GM12878 (cell line): ENCODE results near the gene C19orf67. TPM values are rescaled to one million over a fixed set of nuclear protein-coding genes. Genes with fewer than 3 reads are reported as not detected.

Experiments
- ATAC-seq: fragments of 200-7000 bp; cut with Tn5 transposase; 3 replicates; pipeline ENCODE4 v1.9.1; 2020; ENCODE audit warnings: mild to moderate bottlenecking, moderate library complexity
- BruUV-seq: library from RNA; stranded (reverse); fragments of 400-500 nt; replicated peaks from 2 replicates; lab custom pipeline; 2021; lab: Mats Ljungman, UMichigan
- CTCF ChIA-PET: fragments of 300-600 bp; sonication (Branson Sonifier 250); formaldehyde crosslinking; extraction: SDS; loops from one replicate; lab custom pipeline; 2021; ENCODE audit warnings: inconsistent platforms; lab: Yijun Ruan, JAX
- POLR2A ChIA-PET: fragments of 350-600 bp; formaldehyde crosslinking; extraction: SDS; loops from one replicate; lab custom pipeline; 2021; ENCODE audit warnings: inconsistent platforms; lab: Charles Lee
- RAD21 ChIA-PET: fragments of 300-600 bp; sonication (Branson Sonifier 250); formaldehyde crosslinking; loops from one replicate; lab custom pipeline; 2023; ENCODE audit warnings: antibody characterized with exemption; ENCODE audit not compliant: unreplicated experiment; lab: Charles Lee
- SMC1A ChIA-PET: fragments of 300-600 bp; sonication (Branson Sonifier 250); formaldehyde crosslinking; loops from one replicate; lab custom pipeline; 2023; ENCODE audit not compliant: unreplicated experiment, uncharacterized antibody; lab: Charles Lee
- DNase-seq: peaks from one replicate; pipeline ENCODE4 v3.0.0-alpha.2; 2011; ENCODE audit warnings: low read depth, low spot score
- FAIRE-seq: peaks from 3 replicates; lab custom pipeline; 2011; peaks lifted over from hg19 to GRCh38; lab: Jason Lieb, UNC
- H2AFZ ChIP-seq: 2 replicates; pipeline ENCODE4 v1.6.0; 2011; ENCODE audit warnings: low read depth, low read length, control low read depth; ENCODE audit not compliant: control insufficient read depth
- H3K27ac ChIP-seq: 2 replicates; pipeline ENCODE4 v1.5.1; 2011; ENCODE audit warnings: control low read depth; ENCODE audit not compliant: control insufficient read depth, insufficient read depth
- H3K27me3 ChIP-seq, 2 experiments: replicated peaks in 1 of 2; 2 replicates each; pipeline versions ENCODE4 v1.6.0 to v1.6.1; 2011; ENCODE audit warnings: low read length in 1 of 2; ENCODE audit not compliant: control insufficient read depth in 2 of 2, insufficient read depth in 2 of 2
- H3K36me3 ChIP-seq, 2 experiments: 2 replicates each; pipeline ENCODE4 v1.5.1; 2011; ENCODE audit warnings: low read length in 1 of 2; ENCODE audit not compliant: control insufficient read depth in 2 of 2, insufficient read depth in 2 of 2
- H3K4me1 ChIP-seq: 2 replicates; pipeline ENCODE4 v1.6.1; 2011; ENCODE audit warnings: mild to moderate bottlenecking, low read length, moderate library complexity, mixed read lengths; ENCODE audit not compliant: control insufficient read depth, insufficient read depth
- H3K4me2 ChIP-seq: 2 replicates; pipeline ENCODE4 v1.6.0; 2011; ENCODE audit warnings: control low read depth; ENCODE audit not compliant: control insufficient read depth, insufficient read depth
- H3K4me3 ChIP-seq: fragments of 200-600 bp; sonication (generic); 2 replicates; pipeline ENCODE4 v1.5.1; 2016
- H3K79me2 ChIP-seq: 2 replicates; pipeline ENCODE4 v1.6.0; 2011; ENCODE audit warnings: low read length; ENCODE audit not compliant: control insufficient read depth, insufficient read depth
- H3K9ac ChIP-seq: 2 replicates; pipeline ENCODE4 v1.8.0; 2011; ENCODE audit warnings: low read length, control low read depth, mixed read lengths; ENCODE audit not compliant: control insufficient read depth, insufficient read depth
- H3K9me3 ChIP-seq: replicated peaks from 3 replicates; pipeline ENCODE4 v1.5.1; 2011; ENCODE audit warnings: mild to moderate bottlenecking, low read length; ENCODE audit not compliant: control insufficient read depth, insufficient read depth
- H4K20me1 ChIP-seq: 2 replicates; pipeline ENCODE4 v1.6.0; 2011; ENCODE audit not compliant: control insufficient read depth, insufficient read depth
- EGR1 ChIP-seq, 2 experiments: IDR thresholded peaks; 1 replicate in 1 of 2; 2 replicates in 1 of 2; pipeline ENCODE4 v1.6.1; 2011 to 2012; ENCODE audit warnings: low read depth in 2 of 2, low read length in 2 of 2, borderline replicate concordance in 1 of 2, mild to moderate bottlenecking in 1 of 2, moderate library complexity in 1 of 2
- MTA3 ChIP-seq: IDR thresholded peaks from 2 replicates; pipeline ENCODE4 v1.6.1; 2012; ENCODE audit warnings: low read length, inconsistent platforms, borderline replicate concordance
- RELB ChIP-seq: fragments of 450-650 bp; IDR thresholded peaks from 2 replicates; pipeline ENCODE4 v1.6.1; 2017; ENCODE audit warnings: low read depth, mild to moderate bottlenecking, moderate library complexity
- SMARCA5 ChIP-seq: fragments of 450-650 bp; IDR thresholded peaks from 2 replicates; pipeline ENCODE4 v1.6.1; 2017; ENCODE audit warnings: mild to moderate bottlenecking
- TCF12 ChIP-seq: IDR thresholded peaks from 2 replicates; pipeline ENCODE4 v1.6.1; 2011; ENCODE audit warnings: low read depth, mild to moderate bottlenecking, low read length
- WRNIP1 ChIP-seq: IDR thresholded peaks from 2 replicates; pipeline ENCODE4 v1.6.1; 2011; ENCODE audit warnings: low read depth, low read length, improper control_type of control experiment, borderline replicate concordance
- WGBS: methylation state at CpG from one replicate; pipeline ENCODE4 v1.1.6; 2016; ENCODE audit warnings: low lambda C conversion rate; ENCODE audit not compliant: insufficient replicate concordance, insufficient coverage; ENCODE audit errors: missing lambda C conversion rate; 5-methylcytosine and 5-hydroxymethylcytosine counted together
- in situ Hi-C: fragments of 300-500 bp; cut with MboI; formaldehyde crosslinking; loops from 9 replicates; pipeline ENCODE4 v1.14.3; 2018; ENCODE audit warnings: mixed read lengths
- intact Hi-C: fragments of 100-400 bp; cut with micrococcal nuclease; formaldehyde crosslinking; loops from one replicate; pipeline ENCODE4 v1.14.2; 2022; ENCODE audit not compliant: unreplicated experiment
- polyA plus RNA-seq, 11 experiments: library from polyadenylated mRNA; depleted of rRNA in 4 of 11; unstranded in 6 of 11; stranded (reverse) in 5 of 11; fragments of >200 nt; fragmentation: Nextera tagmentation in 4 of 11; fragmentation: Illumina TruSeq in 1 of 11; extraction: Ambion mirVana in 4 of 11; extraction: Trizol in 1 of 11; gene quantifications; 1 replicate in 1 of 11; 2 replicates in 10 of 11; pipeline versions ENCODE4 v1.2.1 to v1.2.3, GENCODE V29; 2011 to 2016; ENCODE audit warnings: inconsistent platforms in 2 of 11, missing spikeins in 2 of 11, low read depth in 1 of 11
- total RNA-seq, 4 experiments: library from RNA; depleted of rRNA in 3 of 4; stranded (reverse); fragments of >200 nt in 3 of 4; fragmentation: Illumina TruSeq in 1 of 4; extraction: Trizol in 1 of 4; gene quantifications; 2 replicates each; pipeline versions ENCODE4 v1.2.1 to v1.2.3, GENCODE V29; 2013 to 2021
- TF ChIP-seq, protein P1 (sequence below): IDR thresholded peaks from 2 replicates; pipeline ENCODE4 v1.6.1; 2011; ENCODE audit warnings: borderline replicate concordance, low read depth, mild to moderate bottlenecking, moderate library complexity, mixed read lengths, low read length; ENCODE audit not compliant: insufficient read depth; ENCODE audit errors: extremely low read length
- TF ChIP-seq, protein P2 (sequence below): IDR thresholded peaks from 2 replicates; pipeline ENCODE4 v1.6.1; 2012; ENCODE audit warnings: low read length, inconsistent platforms

The C19orf67 gene
- total and polyA plus RNA-seq, 10 of the 15 experiments (the other 5 are each of a cell fraction or from before 2014, with no cell fraction given), result 0.14 TPM; not detected in 9

- no peak overlapping the region for H3K9ac ChIP-seq
- H3K27me3 ChIP-seq, result no peaks in the 10 kb centered on the region
- CTCF ChIA-PET, result interaction anchor here (2.3 to 5.3 kb wide), 5 partner anchors 16 to 232 kb away, joined by 5 to 38 read pairs (median 31); partner anchors contain the start of gene MISP3
- DNase-seq (no peak), ATAC-seq (no peak), FAIRE-seq (no peak)
- in situ Hi-C loops, result no loop called here
- H3K27ac ChIP-seq, result no peak overlapping the region
- H4K20me1 ChIP-seq, result no peaks in the 10 kb centered on the region
- TF ChIP-seq, protein P1, sequence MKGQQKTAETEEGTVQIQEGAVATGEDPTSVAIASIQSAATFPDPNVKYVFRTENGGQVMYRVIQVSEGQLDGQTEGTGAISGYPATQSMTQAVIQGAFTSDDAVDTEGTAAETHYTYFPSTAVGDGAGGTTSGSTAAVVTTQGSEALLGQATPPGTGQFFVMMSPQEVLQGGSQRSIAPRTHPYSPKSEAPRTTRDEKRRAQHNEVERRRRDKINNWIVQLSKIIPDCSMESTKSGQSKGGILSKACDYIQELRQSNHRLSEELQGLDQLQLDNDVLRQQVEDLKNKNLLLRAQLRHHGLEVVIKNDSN, result no peak
- TF ChIP-seq RELB (no peak), EGR1 (IDR thresholded peaks at IDR 0.05; ENCODE audit: borderline replicate concordance in 1 of 2, low read depth in 2 of 2, low read length in 2 of 2) (no peak), TCF12 (no peak), MTA3 (no peak), SMARCA5 (no peak), WRNIP1 (no peak)
- TF ChIP-seq, protein P2, sequence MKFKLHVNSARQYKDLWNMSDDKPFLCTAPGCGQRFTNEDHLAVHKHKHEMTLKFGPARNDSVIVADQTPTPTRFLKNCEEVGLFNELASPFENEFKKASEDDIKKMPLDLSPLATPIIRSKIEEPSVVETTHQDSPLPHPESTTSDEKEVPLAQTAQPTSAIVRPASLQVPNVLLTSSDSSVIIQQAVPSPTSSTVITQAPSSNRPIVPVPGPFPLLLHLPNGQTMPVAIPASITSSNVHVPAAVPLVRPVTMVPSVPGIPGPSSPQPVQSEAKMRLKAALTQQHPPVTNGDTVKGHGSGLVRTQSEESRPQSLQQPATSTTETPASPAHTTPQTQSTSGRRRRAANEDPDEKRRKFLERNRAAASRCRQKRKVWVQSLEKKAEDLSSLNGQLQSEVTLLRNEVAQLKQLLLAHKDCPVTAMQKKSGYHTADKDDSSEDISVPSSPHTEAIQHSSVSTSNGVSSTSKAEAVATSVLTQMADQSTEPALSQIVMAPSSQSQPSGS, result no peak
- RAD21 ChIA-PET, result interaction anchor here (0.8 to 2.0 kb wide), 2 partner anchors 39 to 54 kb away, joined by 3 to 9 read pairs; no protein-coding TSS in a partner anchor
- no peaks in the 10 kb centered on the region for H3K36me3 ChIP-seq
- SMC1A ChIA-PET, result no interaction called here
- no peaks in the 10 kb centered on the region for H3K9me3 ChIP-seq
- no peak overlapping the region for H3K4me3 ChIP-seq
- no TSS peak for BruUV-seq
- no peak overlapping the region for H3K4me2 ChIP-seq
- no peak overlapping the region for H2AFZ ChIP-seq
- peaks cover 8% of the 10 kb centered on the region for H3K79me2 ChIP-seq
- intact Hi-C loops, result no loop called here
- peaks cover 8% of the 10 kb centered on the region for H3K4me1 ChIP-seq
- POLR2A ChIA-PET, result interaction anchor here (0.6 to 2.3 kb wide), 3 partner anchors 8 to 22 kb away, joined by 3 to 8 read pairs (median 3); no protein-coding TSS in a partner anchor
- 91% methylated on average over 12 of the region's 12 CpGs for WGBS
Observed at GRCh38 chr19:14112809-14113385, 27.3 kb upstream of the C19orf67 start.
